ENCODE results near the gene DDIAS. TPM values are rescaled to one million over a fixed set of nuclear protein-coding genes. Genes with fewer than 3 reads are reported as not detected.
A peak's percentile ranks its signal among the peaks of the same experiment; 100 is the strongest.
"Not testable (repeated sequence)": the region's sequence is repeated elsewhere in the genome, so short reads cannot be mapped to it uniquely, and the experiment has no call there.

Gene DDIAS
- polyA plus RNA-seq, 10 donors: 3.1 to 5.2 (median 3.6) TPM

GRCh38 chr11:82883853-82884252, 17.7 kb upstream of the DDIAS start:
- peak in 1 of 3 donors; percentile 18 for DNase-seq

GRCh38 chr11:82889133-82890001, 12.2 kb upstream of the DDIAS start:
- peak in 1 of 3 donors; percentile 10 for DNase-seq

GRCh38 chr11:82890002-82890341, 11.6 kb upstream of the DDIAS start:
- DNase-seq: peak in 1 of 3 donors; percentile 3

DNA sequence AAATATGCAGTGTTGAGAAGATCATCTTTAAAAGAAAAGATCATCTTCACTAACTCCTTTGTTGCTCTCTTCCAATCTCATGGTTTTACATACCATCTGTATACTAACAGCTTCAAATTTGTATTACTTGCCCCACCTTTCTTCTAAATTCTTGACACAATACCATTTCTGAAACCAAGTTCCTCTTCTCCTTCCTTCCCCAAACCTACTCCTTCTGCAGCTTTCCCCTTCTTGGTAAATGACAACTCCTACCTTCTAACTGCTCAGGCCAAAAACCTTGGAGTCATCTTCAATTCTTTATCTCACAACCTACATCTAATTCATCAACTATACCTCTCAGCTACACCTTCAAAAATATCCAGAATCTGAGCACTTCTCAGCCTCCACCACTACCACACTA, 10.6 kb upstream of the DDIAS start:
- DNase-seq: no peak

DNA sequence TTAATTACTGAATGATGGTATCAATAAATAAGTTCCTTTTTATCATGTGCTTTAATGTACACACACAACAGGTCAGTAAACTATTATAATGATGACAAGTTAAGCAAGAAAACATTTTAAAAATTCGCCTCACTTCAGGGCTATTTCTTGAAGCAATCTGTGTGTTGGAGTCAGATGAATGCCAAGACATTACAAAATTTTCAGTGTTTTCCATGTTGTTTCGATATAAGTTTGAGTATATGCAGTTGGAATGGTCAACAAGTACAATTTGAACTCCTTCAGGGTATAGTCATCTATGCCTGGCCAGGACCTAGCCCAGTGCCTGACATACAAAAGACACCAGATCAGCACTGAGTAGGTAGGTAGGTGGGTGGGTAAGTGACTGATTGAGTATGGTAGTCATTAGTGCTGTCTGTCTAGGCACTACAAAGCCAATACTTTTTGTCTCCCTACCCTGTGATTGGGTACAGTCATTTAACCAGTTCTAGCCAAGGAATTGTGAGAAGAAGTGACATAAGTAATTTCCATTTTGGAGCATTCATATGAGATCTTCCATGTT, 8.8 kb upstream of the DDIAS start:
- DNase-seq: no peak

GRCh38 chr11:82895437-82896091, 6.0 kb upstream of the DDIAS start:
- peak in 1 of 3 donors; percentile 3 for DNase-seq

- DNase-seq: no peak
Observed at GRCh38 chr11:82896183-82896582, 5.4 kb upstream of the DDIAS start.

GRCh38 chr11:82898241-82898640, 3.3 kb upstream of the DDIAS start:
- no peak for DNase-seq

GRCh38 chr11:82899186-82899820, 2.2 kb upstream of the DDIAS start:
- peak in 1 of 3 donors; percentile 30 for DNase-seq

DNA sequence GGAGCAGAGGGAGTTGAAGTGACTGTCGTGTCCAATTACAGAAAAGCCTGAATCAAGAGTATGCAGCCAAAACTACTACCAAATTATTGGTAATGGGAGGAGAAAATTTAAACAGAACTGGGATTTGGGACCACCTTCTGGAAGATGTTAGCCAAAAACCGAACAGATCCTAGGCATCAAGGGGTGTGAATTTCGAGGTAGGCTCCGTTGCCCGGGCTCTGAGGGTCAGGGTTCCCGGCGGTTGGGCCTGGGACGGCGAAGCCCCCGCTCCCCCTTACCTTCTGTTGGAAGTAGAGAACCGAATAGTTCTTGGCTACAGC, 1.6 kb upstream of the DDIAS start:
- no peak for DNase-seq

- peak; percentile 75 to 92 (median 84) for DNase-seq
Observed at GRCh38 chr11:82900277-82901164, 1.0 kb upstream of the DDIAS start, which contains the start of gene PRCP. Gene PRCP, minus strand, starts transcription at chr11:82900430. Its CDS starts 28 bp downstream, at chr11:82900402.

- no peak for DNase-seq
Observed at GRCh38 chr11:82901922-82902485, 468 bp downstream of the DDIAS start.

- DNase-seq: no peak
Observed at GRCh38 chr11:82902880-82903279, 1.3 kb downstream of the DDIAS start.

DNA sequence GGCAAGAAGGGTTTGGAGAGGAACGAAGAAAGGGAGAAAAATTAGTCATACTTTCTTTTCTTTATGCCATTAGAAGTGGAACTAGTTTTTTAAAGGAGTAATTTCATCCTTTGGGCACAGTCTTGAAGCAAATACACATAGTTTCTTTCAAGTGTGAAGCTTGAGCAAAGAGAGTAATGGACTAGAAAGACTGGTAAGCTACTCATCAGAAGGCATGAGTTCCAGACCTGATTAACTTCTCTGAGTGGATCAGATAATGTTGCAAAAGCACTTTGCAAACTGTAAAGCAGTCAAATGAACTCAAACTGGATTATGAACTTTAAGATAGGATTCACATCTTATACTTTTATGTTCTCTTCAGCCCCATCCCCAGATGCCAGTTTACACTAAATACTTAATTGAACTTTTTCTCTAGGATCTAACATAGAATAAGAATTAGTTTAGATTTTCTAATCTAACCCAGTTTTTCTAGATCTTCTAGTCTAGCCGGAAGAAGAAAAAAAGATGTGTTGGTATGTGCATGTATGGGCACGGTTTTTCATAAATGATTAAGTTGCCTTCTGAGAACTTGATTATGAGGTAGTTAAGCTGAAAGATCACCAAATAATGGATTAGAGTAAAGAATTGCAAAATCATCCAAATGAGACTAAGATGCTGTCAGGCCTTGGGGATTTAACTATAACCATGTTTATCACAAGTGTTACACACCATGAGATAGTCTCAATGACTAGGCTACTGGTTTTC, 2.5 kb downstream of the DDIAS start:
- DNase-seq: no peak

GRCh38 chr11:82906236-82906635, 4.7 kb downstream of the DDIAS start:
- peak in 2 of 3 donors; percentile 18 to 48 for DNase-seq

DNA sequence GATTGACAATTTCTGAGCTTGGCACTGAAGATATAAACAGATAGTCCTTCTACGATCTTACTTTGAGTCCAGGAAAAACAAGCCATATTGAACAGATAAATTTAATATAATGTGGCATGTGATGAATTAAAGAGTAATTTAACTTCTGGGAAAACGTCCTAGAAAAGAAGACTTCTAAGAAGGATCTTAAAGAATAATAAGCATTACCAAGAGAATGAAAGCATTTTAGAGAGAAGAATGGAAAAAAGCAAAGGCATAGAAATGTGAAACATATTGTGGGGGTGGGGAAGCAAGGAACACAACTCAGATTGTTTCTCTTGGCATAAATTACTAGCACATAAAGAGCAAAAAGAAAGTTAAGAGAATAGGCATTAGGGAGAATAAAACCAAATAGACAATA, 5.4 kb downstream of the DDIAS start:
- peak in 1 of 3 donors; percentile 22 for DNase-seq

DNA sequence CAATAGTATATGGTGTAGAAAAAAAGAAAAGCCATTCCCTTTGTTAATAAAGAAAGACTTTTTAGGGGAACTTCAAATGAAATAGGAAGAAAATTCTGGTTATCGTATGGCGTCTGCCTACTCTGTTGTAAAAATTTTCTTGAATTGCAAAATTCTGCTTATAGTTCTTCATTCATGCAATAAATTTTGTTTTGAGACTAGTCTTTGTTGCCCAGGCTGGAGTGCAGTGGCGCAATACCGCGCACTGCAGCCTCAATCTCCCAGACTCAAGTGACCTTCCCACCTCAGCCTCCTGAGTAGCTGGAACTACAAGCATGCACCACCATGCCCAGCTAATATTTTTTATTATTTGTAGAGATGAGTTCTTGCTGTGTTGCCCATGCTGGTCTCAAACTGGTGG, 5.8 kb downstream of the DDIAS start:
- DNase-seq: no peak

DNA sequence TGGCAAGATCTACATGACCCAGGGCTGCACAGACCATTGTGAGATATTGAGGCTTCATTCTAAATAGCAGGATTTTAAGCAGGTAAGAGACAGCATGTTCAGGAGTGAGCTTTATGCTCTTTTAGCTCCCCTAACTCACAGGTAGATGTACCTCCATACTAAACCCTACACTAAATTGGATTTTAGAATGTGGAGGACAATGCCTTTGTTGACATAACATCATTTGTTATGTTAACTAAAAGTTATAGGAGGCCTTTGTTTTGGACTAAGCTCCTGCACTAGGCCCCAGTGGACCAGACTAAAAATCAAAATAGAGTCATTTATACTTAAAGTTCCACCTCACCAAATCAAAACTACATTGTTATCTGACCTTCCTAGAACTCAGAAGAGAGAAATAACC, 6.8 kb downstream of the DDIAS start:
- DNase-seq: no peak

DNA sequence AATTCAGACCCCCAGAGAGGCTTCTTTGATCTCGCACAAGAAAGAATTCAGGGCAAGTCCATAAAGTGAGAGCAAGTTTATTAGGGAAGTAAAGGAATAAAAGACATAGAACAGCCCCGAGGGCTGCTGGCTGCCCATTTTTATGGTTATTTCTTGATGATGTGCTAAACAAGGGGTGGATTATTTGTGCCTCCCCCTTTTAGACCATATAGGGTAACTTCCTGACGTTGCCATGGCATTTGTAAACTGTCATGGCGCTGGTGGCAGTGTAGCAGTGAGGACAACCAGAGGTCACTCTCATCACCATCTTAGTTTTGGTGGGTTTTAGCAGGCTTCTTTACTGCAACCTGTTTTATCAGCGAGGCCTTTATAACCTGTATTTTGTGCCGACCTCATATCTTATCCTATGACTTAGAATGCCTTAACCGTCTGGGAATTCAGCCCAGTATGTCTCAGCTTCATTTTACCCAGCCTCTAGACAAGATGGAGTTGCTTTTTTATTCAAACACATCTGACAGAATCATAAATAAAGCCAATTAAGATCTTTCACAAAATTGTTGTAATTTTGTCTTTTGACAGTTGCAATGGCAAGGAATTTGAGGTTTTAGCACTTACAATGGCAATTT, 7.6 kb downstream of the DDIAS start:
- DNase-seq: no peak

DNA sequence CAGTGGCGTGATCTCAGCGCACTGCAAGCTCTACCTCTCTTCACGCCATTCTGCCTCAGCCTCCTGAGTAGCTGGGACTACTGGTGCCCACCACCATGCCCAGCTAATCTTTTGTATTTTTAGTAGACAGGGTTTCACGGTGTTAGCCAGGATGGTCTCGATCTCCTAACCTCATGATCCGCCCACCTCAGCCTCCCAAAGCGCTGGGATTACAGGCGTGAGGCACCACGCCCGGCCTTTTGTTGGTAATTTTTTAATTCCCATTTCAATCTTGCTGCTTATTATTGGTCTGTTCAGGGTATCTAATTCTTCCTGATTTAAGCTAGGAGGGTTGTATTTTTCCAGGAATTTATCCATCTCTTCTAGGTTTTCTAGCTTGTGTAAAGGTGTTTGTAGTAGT, 18.2 kb downstream of the DDIAS start:
- not testable (repeated sequence) for DNase-seq
